K562 treated with DMSO at 1 percent for 24 hours (cell line): ENCODE measurements around the gene RNF128. TPM values are rescaled to one million over a fixed set of nuclear protein-coding genes. Genes with fewer than 3 reads are reported as not detected.

Experiments
- total RNA-seq: library from RNA; unstranded; fragments of 300-600 nt; gene quantifications from 2 replicates; pipeline ENCODE4 v1.2.3, GENCODE V29; 2022; ENCODE audit warnings: low read depth; ENCODE audit not compliant: insufficient read depth

Gene RNF128
- total RNA-seq, result not detected in 2 replicates

GRCh38 chrX:106726485-106727437 lies at the start of gene RNF128:
Gene RNF128, plus strand, starts transcription at chrX:106726701. Its CDS starts 213 bp downstream, at chrX:106726914.

GRCh38 chrX:106802388-106803275 lies 76.1 kb downstream of the RNF128 start, which contains the start of gene TBC1D8B:
Gene TBC1D8B, plus strand, starts transcription at chrX:106802673. Its CDS starts 181 bp downstream, at chrX:106802854.

Other genes starting within 250 kb of the RNF128 start
- gene RADX, start 114.7 kb upstream of the RNF128 start, total RNA-seq, result 0.32 and 1.00 TPM in 2 replicates
- gene TBC1D8B, start 76.0 kb downstream of the RNF128 start, total RNA-seq, result 0.97 and 1.7 TPM in 2 replicates
- not detected in 2 replicates for gene RIPPLY1, start 176.6 kb downstream of the RNF128 start, total RNA-seq
- not detected in 2 replicates for gene CLDN2, start 193.7 kb downstream of the RNF128 start, total RNA-seq